Measurements from ENCODE around the gene NTMT1. TPM values are rescaled to one million over a fixed set of nuclear protein-coding genes. Genes with fewer than 3 reads are reported as not detected.
A peak's percentile ranks its signal among the peaks of the same experiment; 100 is the strongest.
"Not testable (repeated sequence)": the region's sequence is repeated elsewhere in the genome, so short reads cannot be mapped to it uniquely, and the experiment has no call there.

The NTMT1 gene
- total and polyA plus RNA-seq, 12 donors, result 27.2 to 190 (median 73.6) TPM

GRCh38 chr9:129633848-129634247 lies 7.9 kb downstream of the NTMT1 start:
- DNase-seq, result peak in 1 of 7 donors; percentile 6
- 76 to 91% (median 82%) methylated on average over 4 to 13 of the region's 13 CpGs for WGBS, 4 donors
- no peak overlapping the region for H3K27ac ChIP-seq
- no peaks in the 10 kb centered on the region for H3K9me3 ChIP-seq (replicated peaks in 1 of 3)
- no peak overlapping the region for H3K4me3 ChIP-seq
- no peaks in the 10 kb centered on the region for H3K27me3 ChIP-seq
- H3K36me3 ChIP-seq (replicated peaks in 1 of 2), result peaks cover 0 to 61% of the 10 kb centered on the region in 2 donors
- H3K4me1 ChIP-seq (replicated peaks in 1 of 2), result peaks cover 16 to 31% of the 10 kb centered on the region in 2 donors
- TF ChIP-seq CTCF (IDR thresholded peaks at IDR 0.05) (no peak), POLR2A (IDR thresholded peaks at IDR 0.05) (no peak)
- intact Hi-C loops (cut with DNase I), result no loop called here

- H3K9me3 ChIP-seq (replicated peaks in 1 of 3), result no peaks in the 10 kb centered on the region
- H3K27ac ChIP-seq, result peak overlapping the region in 1 of 5 donors; percentile 8
- peak in 2 of 7 donors; percentile 9 to 16 for DNase-seq
- H3K4me3 ChIP-seq, result no peak overlapping the region
- TF ChIP-seq POLR2A (IDR thresholded peaks at IDR 0.05) (no peak), CTCF (IDR thresholded peaks at IDR 0.05) (no peak)
- WGBS, 4 donors, result 77 to 85% (median 84%) methylated on average over 30 to 34 of the region's 34 CpGs
- H3K4me1 ChIP-seq (replicated peaks in 1 of 2), result peaks cover 15 to 30% of the 10 kb centered on the region in 2 donors
- intact Hi-C loops (cut with DNase I), result no loop called here
- peaks cover 0 to 67% of the 10 kb centered on the region in 2 donors for H3K36me3 ChIP-seq (replicated peaks in 1 of 2)
- no peaks in the 10 kb centered on the region for H3K27me3 ChIP-seq
These were observed 9.4 kb downstream of the NTMT1 start for GRCh38 chr9:129635099-129636065.

- Histone ChIP-seq H3K36me3 (replicated peaks in 1 of 2) (peaks cover 0 to 67% of the 10 kb centered on the region in 2 donors), H3K4me1 (replicated peaks in 1 of 2) (peaks cover 24 to 30% of the 10 kb centered on the region in 2 donors)
- H3K9me3 ChIP-seq (replicated peaks in 1 of 3); DNase-seq; H3K27ac ChIP-seq; intact Hi-C loops (cut with DNase I); H3K27me3 ChIP-seq; H3K4me3 ChIP-seq: not testable (repeated sequence)
- 82 to 90% (median 88%) methylated on average over 10 of the region's 10 CpGs for WGBS, 4 donors
These were observed 10.4 kb downstream of the NTMT1 start for GRCh38 chr9:129636343-129636742.

GRCh38 chr9:129637102-129637501 lies 11.1 kb downstream of the NTMT1 start:
- intact Hi-C loops (cut with DNase I), result no loop called here
- H3K4me1 ChIP-seq (replicated peaks in 1 of 2), result peaks cover 18 to 25% of the 10 kb centered on the region in 2 donors
- TF ChIP-seq POLR2A (IDR thresholded peaks at IDR 0.05) (no peak), CTCF (IDR thresholded peaks at IDR 0.05) (no peak)
- H3K27me3 ChIP-seq, result no peaks in the 10 kb centered on the region
- H3K4me3 ChIP-seq, result no peak overlapping the region
- 20 to 60% (median 40%) methylated on average over 1 to 9 of the region's 9 CpGs for WGBS, 4 donors
- DNase-seq, result peak in 2 of 7 donors; percentile 13 to 35
- no peaks in the 10 kb centered on the region for H3K9me3 ChIP-seq (replicated peaks in 1 of 3)
- H3K27ac ChIP-seq, result peak overlapping the region in 1 of 5 donors; percentile 30
- H3K36me3 ChIP-seq (replicated peaks in 1 of 2), result peaks cover 0 to 67% of the 10 kb centered on the region in 2 donors

Measured in adrenal gland (tissue), 12 donors.